OCI-LY7 (cell line): ENCODE measurements around the gene KIDINS220. TPM values are rescaled to one million over a fixed set of nuclear protein-coding genes. Genes with fewer than 3 reads are reported as not detected.

Experiments
- BruUV-seq: library from RNA; stranded (reverse); fragments of 400-500 nt; replicated peaks from 2 replicates; lab custom pipeline; 2021; lab: Mats Ljungman, UMichigan
- CTCF ChIA-PET: fragments of 300-600 bp; sonication (Branson Sonifier 250); formaldehyde crosslinking; loops from one replicate; lab custom pipeline; 2022; ENCODE audit warnings: antibody characterized with exemption; ENCODE audit not compliant: unreplicated experiment; lab: Charles Lee
- POLR2A ChIA-PET: fragments of 300-600 bp; sonication (Branson Sonifier 250); formaldehyde crosslinking; loops from one replicate; lab custom pipeline; 2022; ENCODE audit warnings: antibody characterized with exemption; lab: Charles Lee
- DNase-seq: peaks from one replicate; pipeline ENCODE4 v3.0.0-alpha.2; 2015; ENCODE audit warnings: low spot score
- H2AFZ ChIP-seq: fragments of 200-600 bp; sonication (generic), shearing (Covaris generic); 2 replicates; pipeline ENCODE4 v1.6.1; 2014; ENCODE audit warnings: mild to moderate bottlenecking, antibody characterized with exemption, low read length, moderate library complexity
- H3K27ac ChIP-seq: fragments of 200-600 bp; sonication (generic); 2 replicates; pipeline ENCODE4 v1.5.1; 2014; ENCODE audit warnings: mixed run types, low read depth, mild to moderate bottlenecking, moderate library complexity, low read length, inconsistent platforms; ENCODE audit not compliant: poor library complexity, severe bottlenecking
- H3K36me3 ChIP-seq: fragments of 200-600 bp; sonication (generic); 2 replicates; pipeline ENCODE4 v1.6.1; 2014; ENCODE audit warnings: mild to moderate bottlenecking, antibody characterized with exemption, low read length, moderate library complexity, mixed read lengths; ENCODE audit not compliant: insufficient read depth
- H3K4me1 ChIP-seq: fragments of 200-600 bp; sonication (generic); 2 replicates; pipeline ENCODE4 v1.5.1; 2014; ENCODE audit warnings: mild to moderate bottlenecking, low read length; ENCODE audit not compliant: insufficient read depth, poor library complexity, severe bottlenecking
- H3K4me2 ChIP-seq: fragments of 200-600 bp; sonication (generic); 2 replicates; pipeline ENCODE4 v1.6.1; 2014; ENCODE audit warnings: mild to moderate bottlenecking, low read length
- H3K4me3 ChIP-seq: fragments of 200-600 bp; sonication (generic); 2 replicates; pipeline ENCODE4 v1.5.1; 2014; ENCODE audit warnings: mild to moderate bottlenecking, low read depth, low read length; ENCODE audit not compliant: poor library complexity, severe bottlenecking
- H3K79me2 ChIP-seq: fragments of 200-600 bp; sonication (generic); 2 replicates; pipeline ENCODE4 v1.6.1; 2016; ENCODE audit warnings: low read depth, mild to moderate bottlenecking, low read length, moderate library complexity, mixed read lengths; ENCODE audit not compliant: insufficient read depth
- H3K9me2 ChIP-seq: fragments of 200-600 bp; sonication (generic); 2 replicates; pipeline ENCODE4 v1.6.1; 2016; ENCODE audit warnings: mild to moderate bottlenecking, low read length, mixed read lengths; ENCODE audit not compliant: insufficient read depth
- H3K9me3 ChIP-seq: fragments of 200-600 bp; sonication (generic); 2 replicates; pipeline ENCODE4 v1.6.1; 2014; ENCODE audit warnings: mild to moderate bottlenecking, mixed run types, low read length, mixed read lengths
- H4K20me1 ChIP-seq: fragments of 200-600 bp; sonication (generic); 2 replicates; pipeline ENCODE4 v1.6.1; 2014; ENCODE audit warnings: mild to moderate bottlenecking, antibody characterized with exemption, low read length, moderate library complexity, mixed read lengths; ENCODE audit not compliant: insufficient read depth
- CTCF ChIP-seq: fragments of 200-600 bp; sonication (generic); conservative IDR thresholded peaks from 2 replicates; pipeline ENCODE4 v1.5.1; 2014; ENCODE audit warnings: mild to moderate bottlenecking, antibody characterized with exemption, low read length, moderate library complexity, mixed read lengths
- EZH2phosphoT487 ChIP-seq: fragments of 200-600 bp; sonication (generic); IDR thresholded peaks from 2 replicates; pipeline ENCODE4 v1.6.1; 2018; ENCODE audit warnings: low read depth, borderline replicate concordance, mild to moderate bottlenecking, mixed run types, antibody characterized with exemption, low read length, moderate library complexity, mixed read lengths
- intact Hi-C: fragments of 100-400 bp; cut with micrococcal nuclease; formaldehyde crosslinking; loops from one replicate; pipeline ENCODE4 v1.10.0; 2022; ENCODE audit not compliant: unreplicated experiment
- total RNA-seq, 2 experiments: library from RNA; depleted of rRNA in 1 of 2; stranded (reverse); fragments of >200 nt in 1 of 2; shearing (Covaris generic) in 1 of 2; gene quantifications; 2 replicates each; pipeline ENCODE4 v1.2.3, GENCODE V29; 2014 to 2022

KIDINS220 gene
- total RNA-seq, 2 experiments from 2014 or later: 29.1 to 32.3 TPM

GRCh38 chr2:8779795-8780671 lies 57.4 kb downstream of the KIDINS220 start:
- TF ChIP-seq EZH2phosphoT487: no peak
- no peak for TF ChIP-seq CTCF
- CTCF ChIA-PET: no interaction called here
- intact Hi-C loops: no loop called here

GRCh38 chr2:8774371-8774770 lies 63.0 kb downstream of the KIDINS220 start:
- Histone ChIP-seq H3K4me2 (no peak overlapping the region), H4K20me1 (no peaks in the 10 kb centered on the region), H3K9me2 (no peaks in the 10 kb centered on the region), H3K4me3 (no peak overlapping the region), H3K36me3 (peaks cover 32% of the 10 kb centered on the region), H3K27ac (no peak overlapping the region), H3K9me3 (no peaks in the 10 kb centered on the region), H2AFZ (no peak overlapping the region), H3K79me2 (no peaks in the 10 kb centered on the region), H3K4me1 (no peaks in the 10 kb centered on the region)
- ChIA-PET POLR2A (interaction anchor here (0.7 kb wide), 1 partner anchor 118 kb away, joined by 4 read pairs; no protein-coding TSS in a partner anchor), CTCF (no interaction called here)
- intact Hi-C loops: no loop called here
- TF ChIP-seq CTCF (no peak), EZH2phosphoT487 (no peak)
- DNase-seq: no peak
- BruUV-seq: no TSS peak

More at GRCh38 chr2:8779795-8780671, 57.4 kb downstream of the KIDINS220 start:
- H3K79me2 ChIP-seq: no peaks in the 10 kb centered on the region
- BruUV-seq: no TSS peak
- H3K9me3 ChIP-seq: no peaks in the 10 kb centered on the region
- H4K20me1 ChIP-seq: no peaks in the 10 kb centered on the region
- DNase-seq: no peak
- no peaks in the 10 kb centered on the region for H3K9me2 ChIP-seq
- POLR2A ChIA-PET: interaction anchor here (0.5 kb wide), 1 partner anchor 8 kb away, joined by 3 read pairs; no protein-coding TSS in a partner anchor
- H3K27ac ChIP-seq: no peak overlapping the region
- peaks cover 39% of the 10 kb centered on the region for H3K36me3 ChIP-seq
- no peak overlapping the region for H2AFZ ChIP-seq
- no peaks in the 10 kb centered on the region for H3K4me1 ChIP-seq
- no peak overlapping the region for H3K4me3 ChIP-seq
- no peak overlapping the region for H3K4me2 ChIP-seq

- Histone ChIP-seq H3K36me3 (peaks cover 11% of the 10 kb centered on the region; the same call in 1 of the 2 replicates), H3K4me3 (no peak overlapping the region), H3K4me2 (no peak overlapping the region), H3K9me3 (no peaks in the 10 kb centered on the region), H3K9me2 (no peaks in the 10 kb centered on the region), H2AFZ (no peak overlapping the region), H3K4me1 (no peaks in the 10 kb centered on the region), H4K20me1 (no peaks in the 10 kb centered on the region), H3K27ac (no peak overlapping the region), H3K79me2 (no peaks in the 10 kb centered on the region)
- intact Hi-C loops: no loop called here
- BruUV-seq: no TSS peak
- ChIA-PET CTCF (no interaction called here), POLR2A (interaction anchor here (0.6 to 0.7 kb wide), 2 partner anchors 95 to 1578 kb away, joined by 3 read pairs; no protein-coding TSS in a partner anchor)
- TF ChIP-seq CTCF: no peak
- no peak for TF ChIP-seq EZH2phosphoT487
- DNase-seq: no peak
Observed at GRCh38 chr2:8767324-8767723, 70.1 kb downstream of the KIDINS220 start.
